Measurements from ENCODE around the gene CCDC24.

Gene CCDC24

GRCh38 chr1:43981636-43982035 lies 9.8 kb upstream of the CCDC24 start:
- 0 out of 2 replicates have a peak, but pooled peaks cover 8% of the 10 kb centered on the region for H3K27me3 ChIP-seq (ENCODE audit: insufficient read depth, low read length)
- H4K20me1 ChIP-seq (ENCODE audit: insufficient read depth, low read length) = no peaks in the 10 kb centered on the region
- H3K4me3 ChIP-seq (ENCODE audit: low read depth, low read length, poor library complexity, severe bottlenecking) = no peak overlapping the region
- H3K36me3 ChIP-seq (ENCODE audit: insufficient read depth, low read length) = peaks cover 21% of the 10 kb centered on the region
- no peak overlapping the region for H3K9ac ChIP-seq (ENCODE audit: low read length)
- H3K9me3 ChIP-seq (ENCODE audit: low read length) = no peaks in the 10 kb centered on the region
- peaks cover 4% of the 10 kb centered on the region; the same call in 1 of the 2 replicates for H3F3A ChIP-seq (ENCODE audit: insufficient read depth, low read length)
- no peaks in the 10 kb centered on the region for H3K9me2 ChIP-seq (ENCODE audit: low read depth, low read length)
- H3K27ac ChIP-seq (ENCODE audit: low read depth, low read length, poor library complexity, severe bottlenecking) = no peak overlapping the region
- H3K4me1 ChIP-seq (ENCODE audit: insufficient read depth, low read length, severe bottlenecking) = peaks cover 21% of the 10 kb centered on the region
- no peaks in the 10 kb centered on the region for H3K79me2 ChIP-seq (ENCODE audit: insufficient read depth, low read length)
- no peak overlapping the region for H3K4me2 ChIP-seq (ENCODE audit: low read length)
- no peak overlapping the region for H2AFZ ChIP-seq (ENCODE audit: low read length)
- TF ChIP-seq CTCF (IDR thresholded peaks at IDR 0.05; ENCODE audit: low read length) = no peak
- no peak for TF ChIP-seq EZH2 (IDR thresholded peaks at IDR 0.05; ENCODE audit: borderline replicate concordance, low read length)

DNA sequence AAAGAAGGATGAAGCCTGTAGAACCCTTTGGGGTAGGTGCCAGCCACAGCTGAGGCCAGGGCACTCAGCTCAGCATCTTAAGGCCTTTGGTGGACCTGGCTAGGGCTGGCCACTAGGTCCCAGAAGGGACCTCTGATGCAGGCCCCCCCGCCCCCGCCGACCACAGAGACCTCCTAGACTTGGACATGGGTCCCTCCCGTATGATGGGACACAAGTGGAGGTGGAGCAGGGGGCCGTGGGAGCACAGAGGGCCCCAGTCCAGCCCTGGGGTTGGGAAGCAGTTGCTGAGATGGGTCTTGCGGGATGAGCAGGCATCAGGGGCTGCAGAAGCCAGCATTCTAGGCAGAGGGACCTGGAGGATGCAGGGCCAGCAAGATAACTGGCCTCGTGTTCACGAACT lies 9.2 kb upstream of the CCDC24 start:
- TF ChIP-seq CTCF (IDR thresholded peaks at IDR 0.05; ENCODE audit: low read length) (no peak), EZH2 (IDR thresholded peaks at IDR 0.05; ENCODE audit: borderline replicate concordance, low read length) (no peak)
- Histone ChIP-seq H3K4me3 (ENCODE audit: low read depth, low read length, poor library complexity, severe bottlenecking) (no peak overlapping the region), H3K79me2 (ENCODE audit: insufficient read depth, low read length) (no peaks in the 10 kb centered on the region), H3K27me3 (ENCODE audit: insufficient read depth, low read length) (0 out of 2 replicates have a peak, but pooled peaks cover 8% of the 10 kb centered on the region), H3K9me3 (ENCODE audit: low read length) (no peaks in the 10 kb centered on the region), H3K4me1 (ENCODE audit: insufficient read depth, low read length, severe bottlenecking) (peaks cover 15% of the 10 kb centered on the region), H3K9ac (ENCODE audit: low read length) (no peak overlapping the region), H3K27ac (ENCODE audit: low read depth, low read length, poor library complexity, severe bottlenecking) (no peak overlapping the region), H2AFZ (ENCODE audit: low read length) (no peak overlapping the region), H3K36me3 (ENCODE audit: insufficient read depth, low read length) (peaks cover 15% of the 10 kb centered on the region), H3K4me2 (ENCODE audit: low read length) (no peak overlapping the region), H3F3A (ENCODE audit: insufficient read depth, low read length) (peaks cover 4% of the 10 kb centered on the region; the same call in 1 of the 2 replicates), H4K20me1 (ENCODE audit: insufficient read depth, low read length) (no peaks in the 10 kb centered on the region), H3K9me2 (ENCODE audit: low read depth, low read length) (no peaks in the 10 kb centered on the region)

- 0 out of 2 replicates have a peak, but pooled peaks cover 8% of the 10 kb centered on the region for H3K27me3 ChIP-seq (ENCODE audit: insufficient read depth, low read length)
- no peaks in the 10 kb centered on the region for H3K9me2 ChIP-seq (ENCODE audit: low read depth, low read length)
- no peaks in the 10 kb centered on the region for H4K20me1 ChIP-seq (ENCODE audit: insufficient read depth, low read length)
- H3K27ac ChIP-seq (ENCODE audit: low read depth, low read length, poor library complexity, severe bottlenecking) = no peak overlapping the region
- no peak overlapping the region for H3K9ac ChIP-seq (ENCODE audit: low read length)
- H3F3A ChIP-seq (ENCODE audit: insufficient read depth, low read length) = peaks cover 1% of the 10 kb centered on the region; the same call in 1 of the 2 replicates
- TF ChIP-seq CTCF (IDR thresholded peaks at IDR 0.05; ENCODE audit: low read length) (no peak), EZH2 (IDR thresholded peaks at IDR 0.05; ENCODE audit: borderline replicate concordance, low read length) (no peak)
- H3K36me3 ChIP-seq (ENCODE audit: insufficient read depth, low read length) = peaks cover 9% of the 10 kb centered on the region
- H3K9me3 ChIP-seq (ENCODE audit: low read length) = no peaks in the 10 kb centered on the region
- peaks cover 14% of the 10 kb centered on the region for H3K4me1 ChIP-seq (ENCODE audit: insufficient read depth, low read length, severe bottlenecking)
- no peak overlapping the region for H3K4me3 ChIP-seq (ENCODE audit: low read depth, low read length, poor library complexity, severe bottlenecking)
- no peak overlapping the region for H3K4me2 ChIP-seq (ENCODE audit: low read length)
- no peaks in the 10 kb centered on the region for H3K79me2 ChIP-seq (ENCODE audit: insufficient read depth, low read length)
- no peak overlapping the region for H2AFZ ChIP-seq (ENCODE audit: low read length)
Observed at GRCh38 chr1:43982808-43983207, 8.6 kb upstream of the CCDC24 start.
